Peyer's patch (tissue), 4 donors: ENCODE measurements around the gene BAAT. TPM values are rescaled to one million over a fixed set of nuclear protein-coding genes. Genes with fewer than 3 reads are reported as not detected.

Experiments used
- DNase-seq, 3 donors: peaks; one replicate each; pipeline ENCODE4 v3.0.0-alpha.2; 2017 to 2019
- H3K27ac ChIP-seq, 4 donors: fragments of 200-600 bp; sonication (generic); one replicate each; pipeline ENCODE4 v1.5.1; 2016 to 2019
- H3K27me3 ChIP-seq, 2 donors: fragments of 200-600 bp; sonication (generic); one replicate each; pipeline ENCODE4 v1.5.1; 2019
- H3K36me3 ChIP-seq, 3 donors: fragments of 200-600 bp; sonication (generic); one replicate each; pipeline ENCODE4 v1.5.1; 2016 to 2019
- H3K4me1 ChIP-seq, 4 donors: fragments of 200-600 bp; sonication (generic); one replicate each; pipeline ENCODE4 v1.5.1; 2016 to 2019
- H3K4me3 ChIP-seq, 4 donors: fragments of 200-600 bp; sonication (generic); 1 replicate in 3 of 4; 2 replicates in 1 of 4; pipeline ENCODE4 v1.5.1; 2016 to 2019; ENCODE audit warnings: mild to moderate bottlenecking in 1 of 4
- H3K9me3 ChIP-seq, 4 donors: fragments of 200-600 bp; sonication (generic); one replicate each; pipeline ENCODE4 v1.5.1; 2016 to 2019; ENCODE audit warnings: mild to moderate bottlenecking in 1 of 4
- CTCF ChIP-seq, 6 experiments: fragments of 450-650 bp in 4 of 6; fragments of 200-600 bp in 2 of 6; sonication (generic) in 1 of 6; IDR thresholded peaks; one replicate each; pipeline ENCODE4 v1.5.1; 2017 to 2019; ENCODE audit warnings: antibody characterized with exemption in 6 of 6, mild to moderate bottlenecking in 3 of 6, moderate library complexity in 1 of 6
- POLR2A ChIP-seq, 2 donors: fragments of 450-650 bp; IDR thresholded peaks; one replicate each; pipeline ENCODE4 v1.5.1; 2017; ENCODE audit warnings: antibody characterized with exemption in 2 of 2, mild to moderate bottlenecking in 2 of 2, moderate library complexity in 2 of 2
- total RNA-seq, 4 donors: library from RNA; depleted of rRNA; stranded (reverse); fragments of >200 nt; gene quantifications; one replicate each; pipeline ENCODE4 v1.1.0, GENCODE V29; 2016

The BAAT gene
- total RNA-seq, 4 donors from 2014 or later, result 1.2 TPM; not detected in 3

GRCh38 chr9:101398068-101398929 is 13.5 kb upstream of the BAAT start, which contains the start of the genes MRPL50 and ZNF189:
Gene MRPL50, minus strand, starts transcription at chr9:101398618. Its CDS starts 26 bp downstream, at chr9:101398592.
Gene ZNF189, plus strand, starts transcription at chr9:101398851. Its CDS starts 306 bp downstream, at chr9:101399157.
- H3K4me3 ChIP-seq, result peak within 1 kb of the TSS; percentile 58 to 91 (median 76)
- H3K27me3 ChIP-seq, result no peaks in the 10 kb centered on the region
- H3K4me1 ChIP-seq, result peaks cover 0 to 37% (median 9%) of the 10 kb centered on the region in 4 donors
- H3K36me3 ChIP-seq, result peaks cover 0 to 33% (median 0%) of the 10 kb centered on the region in 3 donors
- H3K9me3 ChIP-seq, result peaks cover 0 to 5% (median 0%) of the 10 kb centered on the region in 4 donors
- H3K27ac ChIP-seq, result peak within 1 kb of the TSS; percentile 86 to 92 (median 88)
- TF ChIP-seq POLR2A (IDR thresholded peaks at IDR 0.05) (peak in 1 of 2 donors; percentile 89), CTCF (IDR thresholded peaks at IDR 0.05) (no peak)
- peak; percentile 97 to 99 (median 99) for DNase-seq

GRCh38 chr9:101397746-101398067 is 12.9 kb upstream of the BAAT start:
- peaks cover 0 to 27% (median 0%) of the 10 kb centered on the region in 3 donors for H3K36me3 ChIP-seq
- H3K27ac ChIP-seq, result peak overlapping the region in 3 of 4 donors; percentile 86 to 87 (median 86)
- TF ChIP-seq POLR2A (IDR thresholded peaks at IDR 0.05), result no peak
- no peak for TF ChIP-seq CTCF (IDR thresholded peaks at IDR 0.05)
- H3K4me1 ChIP-seq, result peaks cover 0 to 37% (median 9%) of the 10 kb centered on the region in 4 donors
- no peaks in the 10 kb centered on the region for H3K27me3 ChIP-seq
- no peak for DNase-seq
- peak overlapping the region; percentile 58 to 91 (median 76) for H3K4me3 ChIP-seq
- H3K9me3 ChIP-seq, result no peaks in the 10 kb centered on the region

- Histone ChIP-seq H3K9me3 (no peaks in the 10 kb centered on the region), H3K27me3 (no peaks in the 10 kb centered on the region), H3K27ac (no peak overlapping the region), H3K4me1 (peaks cover 0 to 19% (median 5%) of the 10 kb centered on the region in 4 donors), H3K4me3 (no peak overlapping the region), H3K36me3 (peaks cover 0 to 14% (median 0%) of the 10 kb centered on the region in 3 donors)
- TF ChIP-seq POLR2A (IDR thresholded peaks at IDR 0.05), result no peak
- TF ChIP-seq CTCF (IDR thresholded peaks at IDR 0.05), result no peak
- DNase-seq, result no peak
These were observed 9.9 kb upstream of the BAAT start for GRCh38 chr9:101394687-101395086.

- no peaks in the 10 kb centered on the region for H3K27me3 ChIP-seq
- TF ChIP-seq CTCF (IDR thresholded peaks at IDR 0.05) (no peak), POLR2A (IDR thresholded peaks at IDR 0.05) (no peak)
- no peak overlapping the region for H3K4me3 ChIP-seq
- no peak for DNase-seq
- peaks cover 0 to 21% (median 0%) of the 10 kb centered on the region in 3 donors for H3K36me3 ChIP-seq
- no peaks in the 10 kb centered on the region for H3K9me3 ChIP-seq
- H3K27ac ChIP-seq, result no peak overlapping the region
- peaks cover 0 to 14% (median 3%) of the 10 kb centered on the region in 4 donors for H3K4me1 ChIP-seq
These were observed 8.3 kb upstream of the BAAT start for GRCh38 chr9:101393135-101393534.

- no peak for DNase-seq
- Histone ChIP-seq H3K27ac (no peak overlapping the region), H3K4me1 (no peaks in the 10 kb centered on the region), H3K4me3 (no peak overlapping the region), H3K9me3 (peaks cover 0 to 10% (median 0%) of the 10 kb centered on the region in 4 donors), H3K36me3 (peaks cover 0 to 21% (median 0%) of the 10 kb centered on the region in 3 donors), H3K27me3 (no peaks in the 10 kb centered on the region)
- TF ChIP-seq CTCF (IDR thresholded peaks at IDR 0.05), result peak in 3 of 6 experiments; percentile 29 to 53 (median 43)
- no peak for TF ChIP-seq POLR2A (IDR thresholded peaks at IDR 0.05)
These were observed 3.7 kb upstream of the BAAT start for GRCh38 chr9:101388507-101388993.
